ENCODE data around the gene METRNL. TPM values are rescaled to one million over a fixed set of nuclear protein-coding genes. Genes with fewer than 3 reads are reported as not detected.
"Not testable (repeated sequence)": the region's sequence is repeated elsewhere in the genome, so short reads cannot be mapped to it uniquely, and the experiment has no call there.

METRNL gene
- total RNA-seq, 1 experiment from 2014 or later: 32.4 TPM

GRCh38 chr17:83123896-83124801, 44.7 kb downstream of the METRNL start:
- in situ Hi-C loops (cut with HindIII; ENCODE audit: low pct_unique_long_range_greater_than_20kb, low sequenced_read_pairs): no loop called here
- no peak for DNase-seq (ENCODE audit: low read depth)

GRCh38 chr17:83124871-83125514, 45.6 kb downstream of the METRNL start:
- in situ Hi-C loops (cut with HindIII; ENCODE audit: low pct_unique_long_range_greater_than_20kb, low sequenced_read_pairs): no loop called here
- no peak for DNase-seq (ENCODE audit: low read depth)

- DNase-seq (ENCODE audit: low read depth): no peak
- in situ Hi-C loops (cut with HindIII; ENCODE audit: low pct_unique_long_range_greater_than_20kb, low sequenced_read_pairs): no loop called here
These were observed 46.3 kb downstream of the METRNL start for GRCh38 chr17:83125515-83126274.

GRCh38 chr17:83126275-83126811, 46.9 kb downstream of the METRNL start:
- in situ Hi-C loops (cut with HindIII; ENCODE audit: low pct_unique_long_range_greater_than_20kb, low sequenced_read_pairs): no loop called here
- no peak for DNase-seq (ENCODE audit: low read depth)

- in situ Hi-C loops (cut with HindIII; ENCODE audit: low pct_unique_long_range_greater_than_20kb, low sequenced_read_pairs): no loop called here
- no peak for DNase-seq (ENCODE audit: low read depth)
These were observed 48.2 kb downstream of the METRNL start for GRCh38 chr17:83127431-83128160.

GRCh38 chr17:83128306-83129240, 49.2 kb downstream of the METRNL start:
- DNase-seq (ENCODE audit: low read depth): no peak
- in situ Hi-C loops (cut with HindIII; ENCODE audit: low pct_unique_long_range_greater_than_20kb, low sequenced_read_pairs): no loop called here

- in situ Hi-C loops (cut with HindIII; ENCODE audit: low pct_unique_long_range_greater_than_20kb, low sequenced_read_pairs): no loop called here
- DNase-seq (ENCODE audit: low read depth): no peak
These were observed 50.3 kb downstream of the METRNL start for GRCh38 chr17:83129676-83130075.

GRCh38 chr17:83131401-83132011, 52.1 kb downstream of the METRNL start:
- DNase-seq (ENCODE audit: low read depth): no peak

GRCh38 chr17:83132251-83133081, 53.1 kb downstream of the METRNL start:
- in situ Hi-C loops (cut with HindIII; ENCODE audit: low pct_unique_long_range_greater_than_20kb, low sequenced_read_pairs): no loop called here
- no peak for DNase-seq (ENCODE audit: low read depth)

More at GRCh38 chr17:83131401-83132011, 52.1 kb downstream of the METRNL start:
- in situ Hi-C loops (cut with HindIII; ENCODE audit: low pct_unique_long_range_greater_than_20kb, low sequenced_read_pairs): no loop called here

GRCh38 chr17:83133302-83134121, 54.1 kb downstream of the METRNL start:
- no peak for DNase-seq (ENCODE audit: low read depth)
- in situ Hi-C loops (cut with HindIII; ENCODE audit: low pct_unique_long_range_greater_than_20kb, low sequenced_read_pairs): no loop called here

GRCh38 chr17:83134456-83134855, 55.0 kb downstream of the METRNL start:
- in situ Hi-C loops (cut with HindIII; ENCODE audit: low pct_unique_long_range_greater_than_20kb, low sequenced_read_pairs); DNase-seq (ENCODE audit: low read depth): not testable (repeated sequence)

- in situ Hi-C loops (cut with HindIII; ENCODE audit: low pct_unique_long_range_greater_than_20kb, low sequenced_read_pairs): no loop called here
- no peak for DNase-seq (ENCODE audit: low read depth)
These were observed 56.3 kb downstream of the METRNL start for GRCh38 chr17:83135692-83136091.

- no peak for DNase-seq (ENCODE audit: low read depth)
- in situ Hi-C loops (cut with HindIII; ENCODE audit: low pct_unique_long_range_greater_than_20kb, low sequenced_read_pairs): no loop called here
These were observed 56.7 kb downstream of the METRNL start for GRCh38 chr17:83136156-83136555.

- no peak for DNase-seq (ENCODE audit: low read depth)
- in situ Hi-C loops (cut with HindIII; ENCODE audit: low pct_unique_long_range_greater_than_20kb, low sequenced_read_pairs): no loop called here
These were observed 57.5 kb downstream of the METRNL start for GRCh38 chr17:83136931-83137330.

GRCh38 chr17:83137523-83137922, 58.1 kb downstream of the METRNL start:
- DNase-seq (ENCODE audit: low read depth): no peak
- in situ Hi-C loops (cut with HindIII; ENCODE audit: low pct_unique_long_range_greater_than_20kb, low sequenced_read_pairs): no loop called here
